ENCODE results near the gene YDJC.
"Not testable (repeated sequence)": the region's sequence is repeated elsewhere in the genome, so short reads cannot be mapped to it uniquely, and the experiment has no call there.

Gene YDJC

GRCh38 chr22:21631025-21631424 is 1.2 kb upstream of the YDJC start:
- no peak for DNase-seq

GRCh38 chr22:21628386-21629254 is 1.2 kb downstream of the YDJC start:
- no peak for DNase-seq

- DNase-seq = peak; percentile 87
Measured at GRCh38 chr22:21626735-21627469, 2.9 kb downstream of the YDJC start.

- DNase-seq = no peak
Measured at GRCh38 chr22:21626073-21626734, 3.6 kb downstream of the YDJC start.

- no peak for DNase-seq
Measured at GRCh38 chr22:21624880-21625791, 4.7 kb downstream of the YDJC start.

- DNase-seq = peak; percentile 38
Measured at GRCh38 chr22:21624120-21624879, 5.5 kb downstream of the YDJC start.

GRCh38 chr22:21623648-21623970 is 6.2 kb downstream of the YDJC start:
- no peak for DNase-seq

GRCh38 chr22:21622919-21623647 is 6.7 kb downstream of the YDJC start:
- peak; percentile 65 for DNase-seq

GRCh38 chr22:21622011-21622918 is 7.6 kb downstream of the YDJC start:
- no peak for DNase-seq

GRCh38 chr22:21621025-21621424 is 8.8 kb downstream of the YDJC start:
- no peak for DNase-seq

- not testable (repeated sequence) for DNase-seq
Measured at GRCh38 chr22:21617337-21617736, 12.5 kb downstream of the YDJC start.

GRCh38 chr22:21615731-21616130 is 14.1 kb downstream of the YDJC start:
- DNase-seq = no peak

- no peak for DNase-seq
Measured at GRCh38 chr22:21613553-21614233, 16.1 kb downstream of the YDJC start.

- DNase-seq = no peak
Measured at GRCh38 chr22:21612858-21613257, 17.0 kb downstream of the YDJC start.

- DNase-seq = no peak
Measured at GRCh38 chr22:21611210-21611977, 18.4 kb downstream of the YDJC start.

- DNase-seq = not testable (repeated sequence)
Measured at GRCh38 chr22:21609556-21610157, 20.2 kb downstream of the YDJC start.

- no peak for DNase-seq
Measured at GRCh38 chr22:21606775-21607174, 23.0 kb downstream of the YDJC start.

GRCh38 chr22:21605887-21606564 is 23.8 kb downstream of the YDJC start:
- no peak for DNase-seq

Measured in NCI-H1694 (cell line).